ENCODE measurements around the gene MLXIP.

Gene MLXIP

DNA sequence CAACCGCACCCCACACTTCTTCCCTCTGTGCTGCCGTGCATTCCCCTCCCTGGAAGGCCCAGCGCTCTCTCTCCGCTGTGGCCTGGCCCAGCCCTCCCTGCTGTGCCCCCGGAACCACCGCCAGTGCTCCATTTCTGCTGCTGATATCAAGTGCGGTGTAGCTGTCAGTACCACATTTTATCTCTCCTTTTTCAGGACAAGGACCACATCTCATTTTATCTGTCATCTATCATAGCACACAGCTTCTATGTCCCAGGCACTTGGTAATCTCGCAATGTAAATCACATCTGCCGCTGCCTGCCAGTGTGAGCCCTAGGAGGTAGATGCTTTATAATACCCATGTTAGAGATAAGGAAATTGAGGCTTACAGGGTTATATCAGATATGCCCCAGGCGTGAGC lies 77.1 kb downstream of the MLXIP start:
- DNase-seq (ENCODE audit: low read depth) = no peak
- TF ChIP-seq, protein P1, sequence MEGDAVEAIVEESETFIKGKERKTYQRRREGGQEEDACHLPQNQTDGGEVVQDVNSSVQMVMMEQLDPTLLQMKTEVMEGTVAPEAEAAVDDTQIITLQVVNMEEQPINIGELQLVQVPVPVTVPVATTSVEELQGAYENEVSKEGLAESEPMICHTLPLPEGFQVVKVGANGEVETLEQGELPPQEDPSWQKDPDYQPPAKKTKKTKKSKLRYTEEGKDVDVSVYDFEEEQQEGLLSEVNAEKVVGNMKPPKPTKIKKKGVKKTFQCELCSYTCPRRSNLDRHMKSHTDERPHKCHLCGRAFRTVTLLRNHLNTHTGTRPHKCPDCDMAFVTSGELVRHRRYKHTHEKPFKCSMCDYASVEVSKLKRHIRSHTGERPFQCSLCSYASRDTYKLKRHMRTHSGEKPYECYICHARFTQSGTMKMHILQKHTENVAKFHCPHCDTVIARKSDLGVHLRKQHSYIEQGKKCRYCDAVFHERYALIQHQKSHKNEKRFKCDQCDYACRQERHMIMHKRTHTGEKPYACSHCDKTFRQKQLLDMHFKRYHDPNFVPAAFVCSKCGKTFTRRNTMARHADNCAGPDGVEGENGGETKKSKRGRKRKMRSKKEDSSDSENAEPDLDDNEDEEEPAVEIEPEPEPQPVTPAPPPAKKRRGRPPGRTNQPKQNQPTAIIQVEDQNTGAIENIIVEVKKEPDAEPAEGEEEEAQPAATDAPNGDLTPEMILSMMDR (conservative IDR thresholded peaks at IDR 0.05; ENCODE audit: low read depth, low read length) = no peak
- no peak overlapping the region for H3K4me3 ChIP-seq (ENCODE audit: low read length)

DNA sequence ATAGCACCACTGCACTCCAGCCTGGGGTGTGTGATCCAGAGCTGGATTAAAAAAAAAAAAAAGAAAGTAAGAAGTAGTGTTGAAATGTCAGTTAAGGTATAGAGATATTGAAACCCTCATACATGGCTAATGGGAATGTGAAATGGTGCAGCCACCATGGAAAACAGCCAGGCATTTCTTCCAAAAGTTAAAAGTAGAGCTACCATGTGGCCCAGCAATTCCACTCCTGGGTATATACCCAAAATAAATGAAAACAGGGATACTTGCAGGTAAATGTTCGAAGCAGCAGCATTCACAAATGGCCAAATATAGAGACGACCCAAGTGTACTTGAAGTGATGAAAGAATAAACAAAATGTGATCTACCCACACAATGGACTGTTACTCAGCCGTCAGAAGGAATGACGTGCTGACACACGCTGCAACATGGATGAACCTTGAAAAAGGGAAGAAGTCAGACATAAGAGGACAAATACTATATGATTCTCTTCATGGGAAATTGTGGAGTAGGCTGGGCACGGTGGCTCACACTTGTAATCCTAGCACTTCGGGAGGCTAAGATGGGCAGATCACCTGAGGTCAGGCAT lies 80.2 kb downstream of the MLXIP start:
- no peak for DNase-seq (ENCODE audit: low read depth)
- TF ChIP-seq, protein P1 (conservative IDR thresholded peaks at IDR 0.05; ENCODE audit: low read depth, low read length) = no peak
- no peak overlapping the region for H3K4me3 ChIP-seq (ENCODE audit: low read length)

DNA sequence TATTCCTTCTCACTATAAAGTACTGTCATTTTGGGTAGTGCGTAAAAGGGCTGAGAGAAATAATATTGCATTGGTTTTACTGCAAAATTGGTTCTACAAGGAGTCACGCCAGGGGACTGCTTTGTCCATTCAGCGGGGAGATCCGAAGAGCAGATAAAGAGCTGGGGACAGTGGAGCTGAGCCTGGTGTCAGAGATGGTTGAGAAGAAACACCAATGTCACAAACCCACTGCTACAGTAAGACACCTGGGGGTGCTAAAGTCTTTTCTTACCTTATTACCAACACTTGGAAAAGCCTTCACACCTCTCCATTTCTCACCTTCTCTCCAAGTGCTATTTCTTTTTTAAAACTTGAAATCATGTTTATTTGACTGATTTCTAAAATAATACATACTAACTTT lies 81.3 kb downstream of the MLXIP start:
- H3K4me3 ChIP-seq (ENCODE audit: low read length) = no peak overlapping the region
- DNase-seq (ENCODE audit: low read depth) = no peak
- TF ChIP-seq, protein P1 (conservative IDR thresholded peaks at IDR 0.05; ENCODE audit: low read depth, low read length) = no peak

DNA sequence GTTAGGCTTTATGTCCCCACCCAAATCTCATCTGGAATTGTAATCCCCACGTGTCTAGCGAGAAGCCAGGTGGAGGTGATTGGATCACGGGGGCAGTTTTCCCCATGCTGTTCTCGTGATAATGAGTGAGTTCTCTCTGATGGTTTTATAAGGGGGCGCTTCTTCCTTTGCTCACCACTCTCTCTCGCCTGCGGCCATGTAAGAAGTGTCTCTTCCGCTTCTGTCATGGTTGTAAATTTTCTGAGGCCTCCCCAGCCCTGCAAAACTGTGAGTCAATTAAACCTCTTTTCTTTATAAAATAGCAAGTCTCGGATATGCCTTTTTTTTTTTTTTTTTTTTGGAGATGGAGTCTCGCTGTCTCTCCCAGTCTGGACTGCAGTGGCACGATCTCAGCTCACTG lies 82.2 kb downstream of the MLXIP start:
- no peak overlapping the region for H3K4me3 ChIP-seq (ENCODE audit: low read length)
- TF ChIP-seq, protein P1 (conservative IDR thresholded peaks at IDR 0.05; ENCODE audit: low read depth, low read length) = no peak
- DNase-seq (ENCODE audit: low read depth) = no peak

DNA sequence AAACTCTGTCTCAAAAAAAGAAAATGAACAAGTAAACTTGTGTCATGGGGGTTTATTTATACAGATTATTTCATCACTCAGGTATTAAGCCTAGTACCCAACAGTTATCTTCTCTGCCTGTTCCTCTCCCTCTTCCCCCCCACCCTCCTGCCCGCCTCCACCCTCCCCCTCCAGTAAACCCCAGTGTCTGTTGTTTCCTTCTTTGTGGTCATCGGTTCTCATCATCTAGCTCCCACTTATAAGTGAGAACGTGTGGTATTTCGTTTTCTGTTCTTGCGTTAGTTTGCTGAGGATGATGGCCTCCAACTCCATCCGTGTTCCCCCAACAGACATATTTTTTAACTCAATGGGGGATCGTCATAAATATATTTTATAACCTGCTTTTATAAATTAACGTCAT lies 83.1 kb downstream of the MLXIP start:
- DNase-seq (ENCODE audit: low read depth) = no peak
- TF ChIP-seq, protein P1 (conservative IDR thresholded peaks at IDR 0.05; ENCODE audit: low read depth, low read length) = no peak
- no peak overlapping the region for H3K4me3 ChIP-seq (ENCODE audit: low read length)

DNA sequence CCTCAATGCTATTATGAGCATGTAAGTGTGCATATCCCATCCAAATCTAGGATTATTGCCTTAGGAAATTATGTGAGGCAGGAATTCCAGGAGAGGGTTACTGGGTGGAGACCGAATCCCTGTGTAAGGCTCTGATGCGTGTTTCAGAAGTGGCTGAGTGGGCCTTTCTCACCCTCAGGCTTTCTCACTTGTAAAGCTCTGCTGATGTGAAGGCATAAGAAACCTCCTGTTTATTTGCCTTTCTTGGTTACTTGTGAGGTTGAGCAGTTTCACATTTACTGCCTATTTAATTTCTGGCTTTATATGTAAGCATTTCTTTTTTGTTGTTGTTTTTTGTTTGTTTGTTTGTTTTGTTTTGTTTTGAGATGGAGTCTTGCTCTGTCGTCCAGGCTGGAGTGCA lies 84.4 kb downstream of the MLXIP start:
- H3K4me3 ChIP-seq (ENCODE audit: low read length) = no peak overlapping the region
- TF ChIP-seq, protein P1 (conservative IDR thresholded peaks at IDR 0.05; ENCODE audit: low read depth, low read length) = no peak
- no peak for DNase-seq (ENCODE audit: low read depth)

Data from retinal pigment epithelial cell (primary cell).